GM03348 (cell line): ENCODE data around the gene SAA4.
"Not testable (repeated sequence)": the region's sequence is repeated elsewhere in the genome, so short reads cannot be mapped to it uniquely, and the experiment has no call there.

ENCODE experiments used
- DNase-seq: peaks from one replicate; pipeline ENCODE4 v3.0.0; 2012; ENCODE audit warnings: low spot score

The SAA4 gene

DNA sequence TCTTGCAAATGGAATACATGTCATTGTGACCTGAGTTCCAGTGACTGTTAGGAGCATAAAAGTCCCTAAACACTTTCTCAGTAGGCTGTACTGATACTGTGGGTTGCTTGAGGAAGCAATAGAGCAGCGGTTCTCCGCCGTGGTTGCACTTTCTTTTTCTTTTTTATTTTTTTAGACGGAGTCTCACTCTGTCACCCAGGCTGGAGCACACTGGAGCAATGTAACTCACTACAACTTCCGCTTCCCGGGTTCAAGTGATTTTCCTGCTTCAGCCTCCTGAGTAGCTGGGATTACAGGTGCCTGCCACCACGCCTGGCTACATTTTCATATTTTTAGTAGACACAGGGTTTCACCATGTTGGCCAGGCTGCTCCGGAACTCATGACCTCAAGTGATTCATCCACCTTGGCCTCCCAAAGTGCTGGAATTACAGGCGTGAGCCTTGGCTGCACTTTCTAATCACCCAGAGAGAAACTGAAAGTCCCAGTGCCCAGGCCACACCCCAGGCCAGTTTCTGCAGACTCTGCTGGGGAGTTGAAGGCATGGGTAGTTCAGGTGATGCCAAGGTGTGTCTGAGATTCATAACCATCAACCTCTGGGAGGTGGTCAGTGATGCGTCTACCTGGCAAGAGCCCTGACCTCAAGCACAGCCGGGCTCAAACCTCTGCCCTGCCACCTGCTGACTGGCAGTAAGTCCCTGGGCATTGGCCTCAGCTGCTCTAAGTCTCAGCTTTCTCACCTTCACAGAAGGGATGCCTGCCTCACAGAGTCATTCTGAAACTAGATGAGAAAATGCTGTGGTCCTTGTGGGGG, 10.0 kb upstream of the SAA4 start:
- not testable (repeated sequence) for DNase-seq

DNA sequence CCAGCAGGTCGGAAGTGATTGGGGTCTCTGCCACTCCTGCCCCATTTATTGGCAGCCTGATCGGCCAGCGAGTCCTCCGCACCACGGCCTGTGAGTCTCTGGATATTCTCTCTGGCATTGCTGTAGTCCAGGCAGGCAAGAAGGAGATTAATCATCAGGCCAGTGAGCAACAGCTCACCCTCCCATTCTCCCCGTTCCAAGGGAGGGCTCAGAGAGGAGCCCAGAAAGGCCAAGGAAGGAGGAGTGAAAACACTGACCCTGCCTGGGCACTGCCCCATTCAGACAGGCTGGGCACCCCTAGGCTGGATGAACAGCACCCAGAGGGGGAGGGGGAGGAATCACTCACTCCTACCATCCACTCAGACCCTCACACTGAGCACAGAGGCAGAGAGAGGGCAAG, 8.8 kb upstream of the SAA4 start:
- peak; percentile 26 for DNase-seq

DNA sequence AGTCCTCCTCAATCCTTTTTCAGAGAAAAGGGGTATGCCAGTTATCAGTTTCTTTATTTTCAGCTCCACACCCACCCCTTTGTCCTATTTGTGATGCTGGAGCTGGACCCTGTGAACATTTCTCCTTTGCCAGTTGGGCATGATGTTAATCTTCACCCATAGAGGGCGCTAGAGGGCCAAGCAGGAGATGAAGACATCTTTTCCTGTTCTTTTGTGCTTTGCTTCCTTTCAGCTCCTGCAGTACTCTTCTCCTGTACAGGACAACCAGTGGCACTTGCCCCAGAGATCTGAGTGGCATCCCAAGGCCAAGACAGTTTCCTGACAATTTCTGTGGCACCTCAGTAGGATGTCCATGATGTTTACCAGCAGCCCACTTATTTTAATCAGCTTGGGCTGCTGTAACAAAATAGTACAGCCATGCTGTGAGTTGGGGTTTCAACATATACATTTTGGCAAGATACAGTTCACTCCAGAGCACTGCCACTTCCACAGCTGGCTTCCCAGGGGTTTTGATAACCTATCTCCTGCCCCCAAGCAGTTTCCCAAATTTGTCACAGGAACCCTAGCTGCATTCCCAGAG, 7.3 kb upstream of the SAA4 start:
- peak; percentile 78 for DNase-seq

DNA sequence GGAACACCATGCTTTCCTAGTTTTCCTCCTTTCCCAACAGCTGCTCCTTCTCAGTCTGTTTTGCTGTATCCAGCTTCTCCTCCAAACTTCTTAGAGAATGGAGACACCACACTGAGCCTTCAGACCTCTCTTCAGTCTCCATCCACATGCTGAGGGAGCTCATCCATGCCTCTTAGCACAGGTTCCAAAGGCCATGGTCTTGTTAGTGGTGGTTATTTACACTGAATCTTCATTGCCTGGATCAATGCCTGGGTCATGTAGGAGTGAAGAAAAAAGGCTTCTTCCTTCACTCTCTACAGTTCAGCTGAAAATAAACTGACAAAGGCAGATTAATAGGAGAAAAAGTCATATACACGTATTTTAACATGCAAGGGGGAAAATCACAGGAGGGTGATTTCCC, 3.1 kb upstream of the SAA4 start:
- DNase-seq = no peak

DNA sequence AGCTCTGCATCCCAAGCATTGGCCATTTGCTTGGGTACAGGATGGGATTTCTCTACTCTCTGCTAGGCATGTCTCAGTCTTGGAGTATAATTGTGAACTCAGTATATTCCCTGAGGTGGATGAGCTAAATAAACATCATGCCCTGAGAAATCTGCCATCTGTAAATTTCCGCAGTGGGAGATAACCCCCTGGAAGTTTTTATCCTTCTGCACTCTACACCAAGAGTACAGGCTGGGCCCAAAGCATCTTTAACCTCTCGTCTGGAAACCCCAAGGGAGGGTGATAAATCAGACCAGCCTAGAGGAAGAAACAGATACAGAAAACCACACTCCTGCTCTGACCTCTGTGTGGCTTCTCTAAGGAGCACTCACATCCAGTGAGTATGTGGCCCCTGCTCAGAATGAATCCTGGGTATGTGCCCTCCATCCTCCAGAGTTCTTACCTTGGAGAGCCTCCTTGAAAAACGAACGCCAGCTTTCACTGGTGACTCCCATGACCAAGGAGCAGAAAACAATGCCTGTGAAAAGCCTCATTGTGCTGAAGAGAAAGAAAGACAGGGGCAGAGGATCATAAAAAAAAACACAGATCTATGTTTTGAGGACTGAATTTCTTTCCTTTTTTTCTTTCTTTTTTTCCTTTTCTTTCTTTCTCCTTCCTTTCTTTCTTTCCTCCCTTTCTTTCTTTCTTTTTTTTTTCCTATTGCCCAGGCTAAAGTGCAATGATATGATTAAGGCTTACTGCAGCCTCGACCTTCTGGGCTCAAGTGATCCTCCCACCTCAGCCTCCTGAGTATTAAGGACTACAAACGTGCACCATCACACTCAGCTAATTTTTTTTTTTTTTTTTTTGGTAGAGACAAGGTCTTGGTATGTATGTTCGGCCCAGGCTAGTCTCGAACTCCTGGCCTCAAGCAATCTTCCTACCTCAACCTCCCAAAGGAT, 938 bp downstream of the SAA4 start:
- no peak for DNase-seq

DNA sequence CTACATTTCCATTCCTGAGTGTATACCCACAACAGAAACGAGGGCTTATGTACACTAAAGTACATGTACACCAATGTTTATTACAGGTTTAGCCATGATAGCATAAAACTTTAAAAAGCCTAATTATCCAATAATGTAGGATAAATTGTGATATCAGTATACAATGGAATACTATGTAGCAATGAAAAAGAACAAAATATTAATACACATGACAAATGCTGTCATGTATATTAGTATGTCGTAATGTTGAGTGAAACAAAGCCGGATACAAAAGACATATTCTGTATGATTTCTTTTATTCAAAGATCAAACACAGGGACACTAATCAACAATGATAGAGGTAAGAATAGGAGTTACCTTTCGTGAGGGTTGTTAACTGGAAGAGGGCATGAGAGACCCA, 2.7 kb downstream of the SAA4 start:
- DNase-seq = no peak

DNA sequence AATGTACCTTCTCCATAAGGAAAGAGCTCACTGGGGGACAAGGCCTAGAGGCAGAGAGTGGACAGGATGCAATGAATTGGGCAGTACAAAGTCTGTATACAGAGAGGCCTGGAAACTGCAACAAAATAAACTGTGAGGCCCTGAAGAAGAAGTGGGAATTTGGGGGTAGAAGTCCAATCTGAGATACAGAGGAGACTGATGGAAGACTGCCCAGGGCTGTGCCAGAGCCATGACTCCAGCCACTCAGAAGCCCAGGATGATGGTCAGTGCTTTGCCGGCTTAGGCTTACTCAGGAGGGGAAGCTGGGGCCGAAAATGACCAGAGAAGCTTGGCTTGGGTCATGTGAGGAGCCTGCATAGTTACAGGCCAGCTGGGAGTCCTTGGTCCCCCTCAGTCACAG, 5.7 kb downstream of the SAA4 start:
- DNase-seq = no peak

DNA sequence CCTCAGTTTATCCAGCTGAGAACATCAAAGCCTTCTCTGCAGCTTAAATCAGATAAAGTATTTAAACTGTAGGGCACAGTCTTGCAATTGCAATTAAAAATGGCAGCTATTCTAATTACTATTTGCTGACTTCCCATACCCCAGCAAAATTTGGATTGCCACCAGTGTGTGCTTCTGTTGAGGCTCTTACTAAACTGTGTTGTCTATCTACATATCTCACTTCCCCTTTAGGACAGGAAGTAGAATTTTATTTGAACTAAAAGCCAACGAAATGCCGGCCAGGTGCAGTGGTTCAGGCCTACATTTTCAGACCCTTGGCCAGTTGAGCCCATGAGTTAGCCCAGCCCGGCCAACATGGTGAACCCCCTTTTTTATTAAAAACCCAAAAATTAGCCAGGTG, 7.1 kb downstream of the SAA4 start:
- no peak for DNase-seq

DNA sequence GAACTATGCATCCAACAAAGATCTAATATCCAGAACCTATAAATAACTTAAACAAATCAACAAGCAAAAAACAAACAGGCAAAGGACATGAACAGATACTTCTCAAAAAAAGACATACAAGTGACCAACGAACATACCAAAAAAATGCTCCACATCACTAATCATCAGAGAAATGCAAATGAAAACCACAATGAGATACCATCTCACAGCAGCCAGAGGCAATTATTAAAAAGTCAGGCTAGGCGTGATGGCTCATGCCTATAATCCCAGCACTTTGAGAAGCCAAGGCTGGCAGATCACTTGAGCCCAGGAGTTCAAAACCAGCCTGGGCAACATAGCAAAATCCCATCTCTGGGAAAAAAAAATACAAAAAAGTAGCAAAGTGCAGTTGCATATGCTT, 10.7 kb downstream of the SAA4 start:
- no peak for DNase-seq

DNA sequence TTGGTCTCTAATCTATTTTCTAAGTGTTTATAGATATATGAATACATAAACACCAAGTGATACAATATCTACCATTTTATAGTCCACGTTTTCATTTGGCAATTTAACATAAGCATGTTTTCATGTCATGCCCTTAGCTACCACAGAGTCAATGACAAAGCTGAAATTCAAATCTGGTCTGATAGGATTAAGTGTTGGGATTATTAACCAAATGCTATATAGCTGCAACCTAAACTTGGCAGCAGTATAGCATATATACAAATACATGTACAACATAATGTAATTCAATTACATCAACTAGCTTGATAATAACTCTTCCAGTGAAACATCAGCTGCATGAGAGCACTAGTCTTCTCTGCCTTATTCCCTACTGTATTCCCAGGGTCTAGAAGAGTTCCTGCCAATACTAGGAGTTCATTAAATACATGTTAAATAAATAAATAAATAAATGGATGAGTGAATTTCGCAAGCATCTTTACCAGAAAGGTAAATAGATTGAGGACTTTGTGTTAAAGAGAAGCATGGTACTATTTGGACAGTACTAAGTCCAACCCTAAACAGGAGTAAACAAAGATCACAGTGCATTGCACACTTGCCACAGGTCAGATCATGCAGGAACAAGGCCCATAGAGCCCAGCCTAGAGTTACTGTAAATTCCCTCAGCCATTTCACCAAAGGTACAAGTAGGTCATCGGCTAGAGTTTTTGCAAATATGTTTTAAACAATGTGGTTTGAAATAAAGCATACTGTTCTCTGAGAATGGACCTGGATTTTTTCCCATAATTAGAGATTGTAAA, 12.8 kb downstream of the SAA4 start:
- no peak for DNase-seq

DNA sequence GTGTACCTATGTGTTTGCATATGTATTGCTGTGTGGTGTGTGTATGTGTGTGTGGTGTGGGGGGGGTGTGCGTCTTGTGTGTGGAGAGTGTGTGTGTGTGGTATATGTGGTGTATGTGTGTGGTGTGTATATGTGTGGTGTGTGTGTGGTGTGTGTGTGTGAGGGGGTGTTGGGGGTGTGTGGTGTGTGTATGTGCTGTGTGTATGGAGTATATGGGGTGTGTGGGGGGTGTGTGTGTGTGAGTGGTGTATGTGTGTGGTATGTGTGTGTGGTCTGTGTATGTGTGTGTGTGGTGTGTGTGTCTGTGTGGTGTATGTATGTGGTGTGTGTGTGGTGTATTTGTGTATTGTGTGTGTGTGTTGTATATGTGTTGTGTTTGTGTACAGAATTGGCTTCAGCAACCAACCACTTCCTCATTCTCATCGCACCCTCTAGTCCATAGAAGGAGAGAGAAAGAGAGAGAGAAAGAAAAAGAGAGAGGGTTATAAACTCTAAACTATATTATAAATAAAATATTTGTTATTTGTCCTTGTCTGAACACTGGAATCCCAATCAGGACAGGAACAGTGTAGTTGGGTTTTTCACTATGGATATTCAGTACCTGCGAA, 13.7 kb downstream of the SAA4 start:
- DNase-seq = no peak

DNA sequence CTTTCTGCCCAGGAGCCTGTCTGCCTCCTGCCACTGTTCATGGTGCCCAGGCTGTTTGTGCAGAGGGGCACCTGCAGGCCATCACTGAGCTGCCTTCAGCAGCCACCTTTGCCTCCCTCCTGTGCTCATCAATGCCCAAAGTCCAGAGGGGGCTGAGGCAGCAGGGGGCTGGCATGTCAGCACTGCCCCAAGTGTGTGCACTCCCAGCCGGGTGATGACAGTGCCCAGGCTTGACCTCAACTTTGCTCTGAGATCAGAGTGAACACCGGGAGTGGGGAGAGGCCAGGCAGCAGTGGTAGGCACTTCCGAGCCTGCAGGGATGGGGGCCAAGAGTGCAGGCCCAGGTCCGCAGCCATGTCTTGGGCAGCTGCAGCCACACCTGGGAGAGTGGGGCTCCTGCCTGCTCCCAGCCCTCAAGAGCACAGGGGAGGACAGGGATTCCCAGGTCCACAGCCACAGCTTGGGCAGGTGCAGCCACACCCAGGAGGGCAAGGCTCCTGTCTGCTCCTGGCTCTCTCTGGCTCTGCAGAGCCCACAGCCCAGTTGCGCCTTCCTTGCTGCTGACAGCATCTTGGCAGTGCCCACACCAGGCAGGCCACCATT, 15.2 kb downstream of the SAA4 start:
- DNase-seq = no peak

DNA sequence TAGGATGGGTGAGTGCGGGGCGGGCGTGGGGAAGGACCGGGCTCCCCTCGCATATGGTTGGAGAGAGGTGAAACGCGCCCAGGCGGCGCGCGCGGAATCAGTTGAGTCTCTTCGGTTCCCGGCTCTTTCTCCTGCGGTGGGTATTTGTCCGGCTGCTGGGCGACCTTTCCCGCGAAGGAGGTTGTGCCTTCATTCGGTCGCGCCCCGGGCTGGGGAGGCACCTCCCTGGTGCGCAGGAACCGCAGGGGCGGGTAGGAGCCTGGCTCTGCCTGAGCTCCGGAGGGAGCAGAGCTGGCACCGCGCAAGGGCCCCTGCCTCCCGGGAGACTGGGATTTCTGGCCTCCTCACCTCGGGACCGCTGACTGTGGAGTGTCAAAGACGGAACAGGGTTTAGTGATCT, 27.5 kb downstream of the SAA4 start:
- DNase-seq = no peak

DNA sequence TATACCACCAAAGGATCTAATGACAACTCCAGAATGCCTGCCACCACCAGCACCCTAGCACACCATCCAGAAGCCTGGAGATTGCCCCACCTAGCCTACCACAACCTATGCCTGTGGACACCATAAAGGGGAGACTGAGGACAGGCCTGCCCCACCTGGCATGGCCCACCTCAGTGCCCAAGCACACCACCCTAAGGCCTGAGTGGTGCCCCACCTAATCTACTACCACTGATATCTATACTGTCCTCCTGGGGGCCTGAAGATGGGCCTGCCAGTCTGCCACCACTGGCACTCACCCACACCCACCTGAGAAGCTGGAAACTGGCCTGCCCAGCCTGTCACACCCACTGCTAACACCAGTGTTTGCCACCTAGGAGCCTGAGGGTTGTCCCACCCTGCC, 31.8 kb downstream of the SAA4 start:
- DNase-seq = no peak

DNA sequence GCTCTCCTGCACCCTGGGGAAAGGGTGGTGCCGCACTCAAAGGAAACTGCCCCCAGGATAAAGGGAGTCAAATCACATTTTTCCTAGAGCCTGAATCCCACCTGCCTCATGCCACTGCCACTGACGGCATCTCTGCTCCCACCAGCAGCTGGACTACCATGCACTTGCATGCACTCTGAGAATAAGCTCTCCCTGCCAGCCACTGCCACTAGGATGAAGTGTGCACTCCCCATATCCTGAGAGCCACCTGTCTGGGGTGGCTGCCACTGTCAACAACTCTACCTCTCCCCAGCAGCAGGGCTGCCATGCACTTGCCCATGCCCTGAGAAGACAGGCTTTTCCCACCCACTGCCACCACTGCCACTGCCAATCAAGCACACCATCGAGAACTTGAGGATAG, 32.4 kb downstream of the SAA4 start:
- DNase-seq = no peak

DNA sequence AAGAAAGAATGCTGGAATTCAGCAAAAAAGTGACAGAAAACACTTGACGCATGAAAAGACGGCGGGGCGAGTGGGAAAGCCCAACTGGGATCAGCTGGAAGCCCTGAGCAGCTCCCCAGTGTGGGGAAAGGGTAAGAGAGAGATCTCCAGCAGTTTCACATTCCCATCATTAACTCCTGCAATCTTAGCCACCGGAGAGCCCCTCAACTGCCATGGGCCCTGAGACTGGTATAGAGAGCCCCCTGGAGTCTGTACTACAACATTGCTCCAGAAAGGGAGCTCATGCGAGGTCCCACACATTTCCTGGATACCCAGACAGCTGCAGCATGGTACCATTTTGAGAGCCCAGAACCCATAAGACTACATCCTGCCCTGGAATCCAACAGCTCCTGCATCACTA, 32.9 kb downstream of the SAA4 start:
- DNase-seq = no peak

DNA sequence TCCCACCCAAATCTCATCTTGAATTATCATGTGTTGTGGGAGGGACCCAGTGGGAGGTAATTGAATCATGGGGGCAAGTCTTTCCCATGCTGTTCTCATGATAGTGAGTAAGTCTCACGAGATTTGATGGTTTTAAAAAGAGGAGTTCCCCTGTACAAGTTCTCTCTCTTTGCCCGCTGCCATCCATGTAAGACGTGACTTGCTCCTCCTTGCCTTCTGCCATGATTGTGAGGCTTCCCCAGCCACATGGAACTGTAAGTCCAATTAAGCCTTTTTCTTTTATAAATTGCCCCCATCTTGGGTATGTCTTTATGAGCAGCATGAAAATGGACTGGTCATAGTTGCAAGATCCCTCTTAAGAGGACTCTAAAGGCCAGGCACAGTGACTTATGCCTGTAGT, 38.9 kb downstream of the SAA4 start:
- DNase-seq = not testable (repeated sequence)

DNA sequence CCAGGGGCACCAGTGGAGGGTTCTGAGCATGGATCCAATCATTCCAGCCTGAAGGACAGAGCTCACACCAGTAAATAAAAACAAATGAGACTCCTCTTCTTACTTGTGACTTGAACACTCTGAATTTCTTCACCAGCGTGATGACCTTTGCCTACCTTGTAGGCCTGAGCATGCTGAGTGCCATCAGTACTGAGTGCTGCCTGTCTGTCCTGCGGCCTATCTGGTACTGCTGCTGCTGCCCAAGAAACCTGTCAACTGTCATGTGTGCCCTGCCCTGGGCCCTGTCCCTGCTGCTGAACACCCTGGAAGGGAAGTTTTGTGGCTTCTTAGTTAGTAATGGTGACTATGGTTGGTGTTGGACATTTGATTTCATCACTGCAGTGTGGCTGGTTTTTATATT, 40.1 kb downstream of the SAA4 start:
- DNase-seq = no peak

DNA sequence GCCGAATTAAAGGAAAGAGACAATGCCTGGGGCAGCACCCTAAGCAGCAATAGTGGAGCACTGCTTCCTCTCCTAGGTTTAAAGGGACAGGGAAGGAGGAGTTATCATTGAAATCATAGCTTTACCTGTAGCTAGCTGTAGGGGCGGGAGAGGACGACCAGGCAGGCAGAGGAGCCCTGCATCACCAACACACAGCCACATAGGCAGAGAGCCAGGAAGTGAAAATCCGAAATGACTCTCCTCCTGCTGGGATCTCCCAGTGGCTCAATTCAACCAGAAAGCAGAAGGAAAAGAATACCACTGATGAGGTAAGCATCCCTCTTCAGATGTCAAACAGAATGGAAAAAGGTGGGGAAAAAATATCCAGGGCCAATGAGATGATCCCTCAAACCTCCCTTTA, 43.6 kb downstream of the SAA4 start:
- DNase-seq = no peak

DNA sequence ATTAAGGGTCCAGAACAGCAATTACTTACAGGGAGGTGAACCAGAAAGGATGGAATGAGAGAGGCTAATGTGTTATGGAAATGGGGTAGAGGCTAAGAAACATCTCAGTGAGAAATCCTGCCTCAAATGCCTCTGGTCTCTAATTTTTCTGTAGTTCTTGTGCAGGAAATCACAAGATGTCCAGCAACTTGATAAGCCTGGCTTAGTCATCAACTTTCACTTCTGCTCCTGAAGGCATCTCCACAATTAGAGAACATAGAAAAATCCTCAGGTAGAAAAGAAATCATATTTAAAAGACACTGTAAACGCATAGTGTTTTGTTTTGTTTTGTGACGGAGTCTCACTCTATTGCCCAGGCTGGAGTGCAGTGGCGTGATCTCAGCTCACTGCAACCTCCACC, 45.2 kb downstream of the SAA4 start:
- no peak for DNase-seq
